Ovary (tissue), 9 donors: Measurements from ENCODE around the gene TTC39A. TPM values are rescaled to one million over a fixed set of nuclear protein-coding genes. Genes with fewer than 3 reads are reported as not detected.

Source experiments
- DNase-seq, 5 donors: peaks; one replicate each; pipeline ENCODE4 v3.0.0-alpha.2; 2019 to 2020
- H3K27ac ChIP-seq, 2 donors: fragments of 200-600 bp; one replicate each; pipeline versions ENCODE4 v1.5.1 to v1.8.0; 2019 to 2022
- H3K27me3 ChIP-seq: fragments of 200-600 bp; one replicate; pipeline ENCODE4 v1.8.0; 2022
- H3K36me3 ChIP-seq: fragments of 200-600 bp; sonication (generic); one replicate; pipeline ENCODE4 v1.5.1; 2019
- H3K4me1 ChIP-seq: one replicate; pipeline ENCODE4 v1.8.1; 2013; ENCODE audit warnings: mild to moderate bottlenecking, moderate library complexity; ENCODE audit not compliant: insufficient read depth
- H3K4me3 ChIP-seq: fragments of 200-600 bp; sonication (generic); one replicate; pipeline ENCODE4 v1.5.1; 2017
- H3K9me3 ChIP-seq, 2 donors: fragments of 200-600 bp in 1 of 2; sonication (generic) in 1 of 2; one replicate each; pipeline versions ENCODE4 v1.5.1 to v1.8.1; 2013 to 2019; ENCODE audit warnings: mild to moderate bottlenecking in 1 of 2, moderate library complexity in 1 of 2
- EP300 ChIP-seq: sonication (generic); formaldehyde crosslinking; IDR thresholded peaks from one replicate; pipeline ENCODE4 v1.6.1; 2017; ENCODE audit warnings: antibody characterized with exemption
- POLR2A ChIP-seq: fragments of 450-650 bp; IDR thresholded peaks from one replicate; pipeline ENCODE4 v1.6.1; 2017; ENCODE audit warnings: antibody characterized with exemption, mild to moderate bottlenecking, moderate library complexity
- WGBS, 3 donors: extraction: QIAGEN DNeasy Blood & Tissue Kit in 1 of 3; methylation state at CpG; one replicate each; pipeline versions ENCODE4 v1.1.5 to v1.1.7; 2013 to 2017; 5-methylcytosine and 5-hydroxymethylcytosine counted together
- intact Hi-C, 4 donors: fragments of 100-400 bp; cut with DNase I; formaldehyde crosslinking; loops; one replicate each; pipeline versions ENCODE4 v1.11.0 to v1.15.1; 2022 to 2023
- polyA plus RNA-seq, 2 donors: library from polyadenylated mRNA; stranded (reverse); fragments of 200-250 nt in 1 of 2; fragments of 350-450 nt in 1 of 2; fragmentation: Illumina TruSeq in 1 of 2; extraction: RNeasy Lipid Tissue Mini Kit (QIAGEN cat#74804) in 1 of 2; gene quantifications; one replicate each; pipeline ENCODE4 v1.2.3, GENCODE V29; 2013 to 2014
- total RNA-seq, 7 donors: library from RNA; depleted of rRNA in 2 of 7; stranded (reverse); fragments of >200 nt in 2 of 7; fragmentation: NEBNext Ultra II Directional in 3 of 7; extraction: Animal tissue kit (Norgen Biotek cat#: 25700) in 3 of 7; gene quantifications; one replicate each; pipeline versions ENCODE4 v1.1.0 to v1.2.4, GENCODE V29; 2016 to 2023
- TF ChIP-seq, protein P1 (sequence below), 3 donors: fragments of 450-650 bp in 2 of 3; fragments of 200-600 bp in 1 of 3; IDR thresholded peaks; one replicate each; pipeline versions ENCODE4 v1.5.1 to v1.8.0; 2016 to 2022; ENCODE audit warnings: antibody characterized with exemption in 3 of 3, mild to moderate bottlenecking in 1 of 3
- donor health status: DM: no; HTN: no; CAD: no; lungs with moderate emphysema.
- donor health status: DM: no; HTN: no; CAD: no.
- donor health status: Bipolar disorder and iron deficiency.
- donor health status: DM: yes; HTN: yes; CAD: no.
- donor health status: DM: no; HTN: no; CAD: no.
- donor health status: DM: yes; HTN: yes; CAD: no.

The TTC39A gene
- total and polyA plus RNA-seq, 9 donors = 0.28 to 10.7 (median 0.62) TPM

DNA sequence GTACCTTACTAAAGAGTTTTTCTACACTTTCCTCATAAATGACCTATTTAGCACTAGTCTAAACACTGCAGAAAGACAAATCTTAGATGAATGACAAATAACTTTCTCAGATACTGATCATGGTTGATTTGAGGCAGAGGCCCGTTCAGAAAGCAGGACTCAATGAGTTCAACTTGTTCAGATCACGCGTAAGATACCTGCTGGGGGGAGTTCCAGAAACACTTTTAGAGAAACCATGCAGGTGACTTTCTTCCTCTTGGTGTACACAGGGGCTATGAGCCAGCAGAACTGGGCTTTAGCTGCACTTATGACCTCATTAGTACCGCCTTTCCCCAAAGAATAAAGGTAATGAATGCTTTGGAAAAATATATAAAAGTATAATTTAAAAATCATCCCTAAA is 38.8 kb upstream of the TTC39A start:
- Histone ChIP-seq H3K27me3 (no peaks in the 10 kb centered on the region), H3K36me3 (no peaks in the 10 kb centered on the region), H3K9me3 (no peaks in the 10 kb centered on the region), H3K4me3 (no peak overlapping the region), H3K27ac (no peak overlapping the region), H3K4me1 (no peaks in the 10 kb centered on the region)
- 87 to 94% (median 92%) methylated on average over 4 of the region's 4 CpGs for WGBS, 3 donors
- TF ChIP-seq POLR2A (no peak), EP300 (no peak)
- TF ChIP-seq, protein P1, sequence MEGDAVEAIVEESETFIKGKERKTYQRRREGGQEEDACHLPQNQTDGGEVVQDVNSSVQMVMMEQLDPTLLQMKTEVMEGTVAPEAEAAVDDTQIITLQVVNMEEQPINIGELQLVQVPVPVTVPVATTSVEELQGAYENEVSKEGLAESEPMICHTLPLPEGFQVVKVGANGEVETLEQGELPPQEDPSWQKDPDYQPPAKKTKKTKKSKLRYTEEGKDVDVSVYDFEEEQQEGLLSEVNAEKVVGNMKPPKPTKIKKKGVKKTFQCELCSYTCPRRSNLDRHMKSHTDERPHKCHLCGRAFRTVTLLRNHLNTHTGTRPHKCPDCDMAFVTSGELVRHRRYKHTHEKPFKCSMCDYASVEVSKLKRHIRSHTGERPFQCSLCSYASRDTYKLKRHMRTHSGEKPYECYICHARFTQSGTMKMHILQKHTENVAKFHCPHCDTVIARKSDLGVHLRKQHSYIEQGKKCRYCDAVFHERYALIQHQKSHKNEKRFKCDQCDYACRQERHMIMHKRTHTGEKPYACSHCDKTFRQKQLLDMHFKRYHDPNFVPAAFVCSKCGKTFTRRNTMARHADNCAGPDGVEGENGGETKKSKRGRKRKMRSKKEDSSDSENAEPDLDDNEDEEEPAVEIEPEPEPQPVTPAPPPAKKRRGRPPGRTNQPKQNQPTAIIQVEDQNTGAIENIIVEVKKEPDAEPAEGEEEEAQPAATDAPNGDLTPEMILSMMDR (IDR thresholded peaks at IDR 0.05) = no peak
- no peak for DNase-seq
- intact Hi-C loops = no loop called here

DNA sequence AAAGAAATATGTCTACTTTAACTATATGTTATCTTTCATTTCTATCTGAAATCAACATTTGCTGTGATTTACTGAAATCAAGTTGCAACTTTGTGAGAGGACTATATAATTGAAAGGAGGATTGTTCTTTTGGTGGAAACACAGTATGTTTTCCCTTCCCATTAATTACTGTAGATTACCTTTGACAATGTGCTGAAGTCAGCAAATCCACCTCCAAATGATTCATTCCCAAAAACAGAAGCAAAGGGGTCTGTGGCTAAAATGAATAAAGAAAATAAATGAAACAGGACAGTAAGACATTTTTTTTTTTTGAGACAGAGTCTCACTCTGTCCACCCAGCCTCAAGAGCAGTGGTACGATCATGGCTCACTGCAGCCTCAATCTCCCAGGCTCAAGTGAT is 35.4 kb upstream of the TTC39A start:
- Histone ChIP-seq H3K36me3 (no peaks in the 10 kb centered on the region), H3K4me1 (no peaks in the 10 kb centered on the region)
- 97 to 100% (median 98%) methylated on average over 1 of the region's 1 CpG for WGBS, 3 donors

DNA sequence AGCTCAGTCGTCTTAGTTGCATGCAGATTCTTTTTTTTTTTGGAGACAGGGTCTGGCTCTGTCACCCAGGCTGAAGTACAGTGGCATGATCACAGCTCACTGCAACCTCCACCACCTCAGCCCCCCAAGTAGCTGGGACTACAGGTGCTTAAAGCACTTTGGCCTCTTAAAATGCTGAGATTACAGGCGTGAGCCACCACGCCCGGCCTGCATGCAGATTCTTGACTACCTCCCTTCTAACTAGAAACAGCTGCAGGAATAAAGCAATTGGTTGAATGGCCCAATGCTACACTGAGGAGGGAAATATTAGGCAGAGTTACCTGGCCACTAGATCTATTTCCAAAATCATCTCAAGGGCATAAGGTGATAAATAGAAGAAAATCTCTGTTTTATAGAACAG is 29.5 kb upstream of the TTC39A start:
- no peak overlapping the region for H3K27ac ChIP-seq
- DNase-seq = no peak
- H3K27me3 ChIP-seq = no peaks in the 10 kb centered on the region
- intact Hi-C loops = no loop called here
- TF ChIP-seq POLR2A = no peak
- no peak for TF ChIP-seq EP300
- TF ChIP-seq, protein P1 (IDR thresholded peaks at IDR 0.05) = no peak
- H3K4me1 ChIP-seq = no peaks in the 10 kb centered on the region
- no peaks in the 10 kb centered on the region for H3K36me3 ChIP-seq
- no peak overlapping the region for H3K4me3 ChIP-seq
- 96 to 99% (median 98%) methylated on average over 4 of the region's 4 CpGs for WGBS, 3 donors
- H3K9me3 ChIP-seq = no peaks in the 10 kb centered on the region

More for the DNA sequence above, 35.4 kb upstream of the TTC39A start:
- intact Hi-C loops = no loop called here
- Histone ChIP-seq H3K4me3 (no peak overlapping the region), H3K9me3 (no peaks in the 10 kb centered on the region), H3K27me3 (no peaks in the 10 kb centered on the region), H3K27ac (no peak overlapping the region)
- TF ChIP-seq POLR2A (no peak), EP300 (no peak)
- TF ChIP-seq, protein P1 (IDR thresholded peaks at IDR 0.05) = no peak
- no peak for DNase-seq

DNA sequence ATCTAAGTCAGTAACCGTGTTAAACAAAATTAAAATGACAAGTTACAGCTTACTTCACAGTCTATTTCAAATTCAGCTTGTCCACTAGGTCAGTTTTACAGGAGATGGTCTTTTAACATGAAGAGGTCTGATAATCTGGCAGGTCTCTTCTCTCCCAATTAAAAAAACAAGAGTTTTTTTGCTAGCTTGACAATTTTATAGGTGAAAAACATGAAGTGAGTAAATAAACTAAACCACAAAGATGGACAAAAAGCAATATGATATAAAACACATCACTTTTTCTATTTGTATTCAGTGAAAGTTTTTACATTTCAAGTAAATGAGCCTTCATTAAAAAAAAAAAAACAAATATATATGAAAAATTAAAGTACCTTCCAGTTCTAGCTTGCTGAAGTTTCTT is 25.0 kb upstream of the TTC39A start:
- Histone ChIP-seq H3K4me1 (peaks cover 6% of the 10 kb centered on the region), H3K9me3 (no peaks in the 10 kb centered on the region), H3K4me3 (no peak overlapping the region), H3K36me3 (no peaks in the 10 kb centered on the region), H3K27me3 (no peaks in the 10 kb centered on the region), H3K27ac (no peak overlapping the region)
- no peak for TF ChIP-seq POLR2A
- TF ChIP-seq EP300 = no peak
- TF ChIP-seq, protein P1 (IDR thresholded peaks at IDR 0.05) = no peak
- intact Hi-C loops = no loop called here
- 91 to 96% (median 93%) methylated on average over 1 of the region's 1 CpG for WGBS, 3 donors
- no peak for DNase-seq

DNA sequence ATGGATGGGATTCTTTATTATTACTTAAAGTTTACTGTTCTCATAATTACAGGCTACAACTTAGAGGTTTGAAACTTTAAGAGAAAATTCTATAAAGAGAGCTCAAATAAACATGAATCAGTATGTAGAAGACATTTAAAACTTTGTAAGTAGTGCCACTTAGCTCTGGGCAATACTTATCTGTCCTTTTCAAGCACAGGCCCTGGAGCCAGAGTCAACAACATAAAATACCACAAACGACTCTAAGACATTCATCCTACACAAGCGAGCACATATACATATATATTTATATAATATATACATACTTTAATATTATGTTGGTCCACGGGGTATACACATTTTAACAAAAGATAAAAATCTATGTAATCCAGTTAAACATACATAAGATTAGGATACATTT is 24.1 kb upstream of the TTC39A start:
- H3K4me3 ChIP-seq = no peak overlapping the region
- no peaks in the 10 kb centered on the region for H3K27me3 ChIP-seq
- TF ChIP-seq, protein P1 (IDR thresholded peaks at IDR 0.05) = no peak
- 83 to 93% (median 90%) methylated on average over 3 of the region's 3 CpGs for WGBS, 3 donors
- no peak overlapping the region for H3K27ac ChIP-seq
- H3K4me1 ChIP-seq = peaks cover 6% of the 10 kb centered on the region
- intact Hi-C loops = no loop called here
- DNase-seq = no peak
- no peaks in the 10 kb centered on the region for H3K9me3 ChIP-seq
- H3K36me3 ChIP-seq = no peaks in the 10 kb centered on the region
